Fibroblast of mammary gland (primary cell): ENCODE measurements around the gene SHISA9.

ENCODE experiments used
- DNase-seq: peaks from one replicate; pipeline ENCODE4 v3.0.0-alpha.2; 2010; ENCODE audit warnings: low read depth
- H3K4me3 ChIP-seq: 2 replicates; pipeline ENCODE4 v1.5.1; 2011; ENCODE audit warnings: low read depth, mild to moderate bottlenecking, low read length, moderate library complexity; ENCODE audit not compliant: control insufficient read depth
- TF ChIP-seq, protein P1 (sequence below): conservative IDR thresholded peaks from 2 replicates; pipeline ENCODE4 v1.5.1; 2011; ENCODE audit warnings: low read depth, low read length, inconsistent platforms; ENCODE audit not compliant: control insufficient read depth, insufficient read depth

Gene SHISA9

DNA sequence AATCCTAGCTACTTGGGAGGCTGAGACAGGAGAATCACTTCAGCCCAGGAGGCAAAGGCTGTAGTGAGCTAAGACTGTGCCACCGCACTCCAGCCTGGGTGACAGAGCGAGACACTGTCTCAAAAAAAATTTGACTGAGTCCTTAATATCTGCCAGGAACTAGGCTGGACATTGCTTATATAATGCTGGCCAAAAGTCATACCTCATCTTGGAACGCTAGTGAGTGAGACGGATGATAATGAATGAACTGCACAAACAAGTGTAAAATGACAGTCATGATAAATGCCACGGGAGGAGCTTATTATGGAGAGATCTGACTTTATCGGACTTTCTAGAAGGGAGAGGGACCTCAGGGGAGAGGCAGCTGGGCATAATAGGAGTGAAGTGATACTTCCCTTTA, 327.6 kb downstream of the SHISA9 start:
- TF ChIP-seq, protein P1, sequence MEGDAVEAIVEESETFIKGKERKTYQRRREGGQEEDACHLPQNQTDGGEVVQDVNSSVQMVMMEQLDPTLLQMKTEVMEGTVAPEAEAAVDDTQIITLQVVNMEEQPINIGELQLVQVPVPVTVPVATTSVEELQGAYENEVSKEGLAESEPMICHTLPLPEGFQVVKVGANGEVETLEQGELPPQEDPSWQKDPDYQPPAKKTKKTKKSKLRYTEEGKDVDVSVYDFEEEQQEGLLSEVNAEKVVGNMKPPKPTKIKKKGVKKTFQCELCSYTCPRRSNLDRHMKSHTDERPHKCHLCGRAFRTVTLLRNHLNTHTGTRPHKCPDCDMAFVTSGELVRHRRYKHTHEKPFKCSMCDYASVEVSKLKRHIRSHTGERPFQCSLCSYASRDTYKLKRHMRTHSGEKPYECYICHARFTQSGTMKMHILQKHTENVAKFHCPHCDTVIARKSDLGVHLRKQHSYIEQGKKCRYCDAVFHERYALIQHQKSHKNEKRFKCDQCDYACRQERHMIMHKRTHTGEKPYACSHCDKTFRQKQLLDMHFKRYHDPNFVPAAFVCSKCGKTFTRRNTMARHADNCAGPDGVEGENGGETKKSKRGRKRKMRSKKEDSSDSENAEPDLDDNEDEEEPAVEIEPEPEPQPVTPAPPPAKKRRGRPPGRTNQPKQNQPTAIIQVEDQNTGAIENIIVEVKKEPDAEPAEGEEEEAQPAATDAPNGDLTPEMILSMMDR: no peak
- H3K4me3 ChIP-seq: no peak overlapping the region
- no peak for DNase-seq

DNA sequence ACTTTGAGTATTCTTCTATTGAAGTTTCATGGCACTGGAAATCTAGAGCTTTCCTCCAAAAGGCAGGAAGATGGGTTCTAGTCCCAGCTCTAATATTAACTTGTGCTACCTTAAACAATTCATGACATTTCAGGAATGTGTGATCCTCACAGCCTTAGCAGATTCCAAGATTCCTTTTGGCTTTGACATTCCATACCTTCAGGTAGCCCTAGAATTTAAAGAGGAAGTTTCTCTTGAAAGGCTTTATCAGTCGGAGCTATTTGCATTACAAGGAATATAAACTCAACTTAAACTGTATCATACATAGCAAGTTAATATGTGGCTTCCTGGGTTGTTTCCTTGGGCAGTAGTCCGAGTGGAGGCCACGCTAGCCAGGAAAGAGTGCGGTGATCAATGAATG, 330.0 kb downstream of the SHISA9 start:
- TF ChIP-seq, protein P1: no peak
- DNase-seq: no peak

DNA sequence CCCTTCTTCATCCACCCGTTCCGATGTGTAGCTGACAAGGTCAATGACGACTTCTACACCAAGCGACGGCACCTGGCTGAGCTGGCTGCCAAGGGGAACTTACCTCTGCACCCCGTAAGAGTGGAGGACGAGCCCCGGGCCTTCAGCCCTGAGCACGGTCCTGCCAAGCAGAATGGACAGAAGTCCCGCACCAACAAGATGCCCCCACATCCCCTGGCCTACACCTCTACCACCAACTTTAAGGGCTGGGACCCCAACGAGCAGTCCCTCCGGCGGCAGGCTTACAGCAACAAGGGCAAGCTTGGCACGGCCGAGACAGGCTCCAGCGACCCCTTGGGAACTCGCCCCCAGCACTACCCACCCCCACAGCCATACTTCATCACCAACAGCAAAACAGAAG, 333.6 kb downstream of the SHISA9 start:
- no peak for DNase-seq
- no peak overlapping the region for H3K4me3 ChIP-seq
- TF ChIP-seq, protein P1: no peak

More for the DNA sequence above, 330.0 kb downstream of the SHISA9 start:
- no peak overlapping the region for H3K4me3 ChIP-seq

DNA sequence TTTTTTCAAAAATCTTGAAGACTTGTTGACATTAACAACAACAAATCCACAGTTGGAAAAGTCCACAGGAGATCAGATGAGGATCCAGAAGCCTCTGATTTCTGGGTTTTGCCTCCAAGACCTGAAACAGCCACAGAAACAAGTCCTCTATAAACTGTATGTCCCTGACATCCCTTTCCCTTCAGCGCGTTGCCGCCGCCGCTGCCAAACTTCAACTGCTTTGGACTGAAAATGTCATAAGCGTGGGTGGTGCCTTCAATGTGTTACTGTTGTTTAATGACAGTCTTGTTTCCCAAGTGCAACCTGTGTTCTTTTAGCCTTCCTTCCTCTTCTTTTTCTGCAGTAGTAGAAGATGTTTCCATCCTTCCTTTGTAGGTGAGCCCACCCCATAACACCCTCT, 334.9 kb downstream of the SHISA9 start:
- H3K4me3 ChIP-seq: no peak overlapping the region
- DNase-seq: no peak
- TF ChIP-seq, protein P1: no peak

DNA sequence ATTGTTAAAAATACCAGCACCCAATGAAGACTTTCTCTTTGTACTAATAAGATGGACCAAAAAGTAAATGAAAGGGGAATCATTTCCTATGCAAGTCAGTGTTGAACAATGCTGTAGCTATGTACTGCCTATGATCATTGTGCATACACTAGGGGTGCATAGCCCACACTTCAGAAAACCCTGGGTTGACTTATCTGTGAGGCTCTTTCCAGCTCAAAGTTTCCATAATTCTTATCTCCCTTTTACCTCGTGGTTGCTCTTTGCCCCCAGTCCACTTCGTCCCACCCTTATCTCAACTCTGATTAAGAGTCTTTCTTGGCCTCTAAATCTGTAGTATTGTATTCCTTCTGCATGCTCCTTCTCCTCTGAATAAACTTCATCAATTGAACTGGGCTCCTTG, 336.8 kb downstream of the SHISA9 start:
- TF ChIP-seq, protein P1: no peak
- DNase-seq: no peak
- H3K4me3 ChIP-seq: no peak overlapping the region

DNA sequence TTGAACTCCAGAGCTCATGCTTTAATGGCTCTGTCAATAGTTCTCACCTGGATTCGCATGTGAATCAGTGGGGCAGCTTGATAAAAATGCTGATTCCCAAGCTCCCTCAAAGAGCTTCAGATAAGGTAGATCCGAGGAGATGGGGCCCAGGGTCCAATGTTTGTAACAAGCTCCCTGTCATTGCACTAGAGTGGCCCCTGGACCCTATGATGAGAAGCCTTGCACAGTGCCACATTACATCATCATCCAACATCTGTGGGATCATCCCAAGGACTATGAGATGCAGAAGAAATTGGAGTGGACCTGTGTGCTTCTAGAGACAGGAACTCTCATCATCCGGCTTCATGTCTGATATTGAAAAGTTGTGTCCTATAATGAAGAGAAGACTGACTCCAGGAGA, 340.8 kb downstream of the SHISA9 start:
- TF ChIP-seq, protein P1: no peak
- no peak for DNase-seq
- no peak overlapping the region for H3K4me3 ChIP-seq

DNA sequence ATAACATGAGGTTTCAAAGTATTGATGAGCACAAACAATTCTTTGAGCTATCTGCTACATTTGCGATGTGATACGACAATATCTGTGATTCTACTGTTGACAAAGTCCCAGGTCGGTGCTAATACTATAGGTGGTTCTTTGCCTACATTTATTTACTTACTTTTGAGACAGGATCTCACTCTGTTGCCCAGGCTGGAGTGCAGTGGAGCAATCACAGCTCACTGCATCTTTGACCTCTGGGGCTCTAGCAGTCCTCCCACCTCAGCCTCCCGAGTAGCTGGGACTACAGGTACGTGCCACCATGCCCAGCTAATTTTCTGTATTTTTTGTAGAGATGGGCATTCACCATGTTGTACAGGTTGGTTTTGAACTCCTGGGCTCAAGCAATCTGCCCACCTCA, 343.4 kb downstream of the SHISA9 start:
- TF ChIP-seq, protein P1: no peak
- no peak overlapping the region for H3K4me3 ChIP-seq
- no peak for DNase-seq
